HCT116 (cell line): ENCODE measurements around the gene ANTXR2. TPM values are rescaled to one million over a fixed set of nuclear protein-coding genes. Genes with fewer than 3 reads are reported as not detected.

Experiments used
- ATAC-seq: fragments of 200-7000 bp; cut with Tn5 transposase; 2 replicates; pipeline ENCODE4 v1.9.1; 2020; ENCODE audit warnings: mild to moderate bottlenecking, moderate library complexity
- BruUV-seq: library from RNA; stranded (reverse); fragments of 400-500 nt; replicated peaks from 2 replicates; lab custom pipeline; 2021; lab: Mats Ljungman, UMichigan
- CTCF ChIA-PET: fragments of 300-600 bp; sonication (Branson Sonifier 250); formaldehyde crosslinking; loops from one replicate; lab custom pipeline; 2021; ENCODE audit warnings: antibody characterized with exemption; lab: Charles Lee
- POLR2A ChIA-PET: fragments of 300-600, 350-600 bp; sonication (Branson Sonifier 250); formaldehyde crosslinking; loops from one replicate; lab custom pipeline; 2021; ENCODE audit warnings: antibody characterized with exemption; lab: Charles Lee
- RAD21 ChIA-PET, 2 experiments: fragments of 300-600 bp; sonication (Branson Sonifier 250); formaldehyde crosslinking; loops; one replicate each; lab custom pipeline; 2023; ENCODE audit warnings: low total read pairs in 2 of 2; ENCODE audit not compliant: uncharacterized antibody in 2 of 2, unreplicated experiment in 2 of 2, low non-redundant PET in 1 of 2; lab: Charles Lee
- DNase-seq: peaks from one replicate; pipeline ENCODE4 v3.0.0-alpha.2; 2010; ENCODE audit warnings: low read depth, low spot score
- H2AFZ ChIP-seq: fragments of 200-600 bp; shearing (Covaris generic), sonication (generic); 2 replicates; pipeline ENCODE4 v1.6.1; 2017; ENCODE audit warnings: low read depth, mixed run types, mixed read lengths, antibody characterized with exemption, low read length; ENCODE audit not compliant: poor library complexity, severe bottlenecking
- H3K27ac ChIP-seq: 2 replicates; pipeline ENCODE4 v1.5.1; 2012; ENCODE audit warnings: low read depth, low read length
- H3K27me3 ChIP-seq: fragments of 200-600 bp; sonication (generic); 2 replicates; pipeline ENCODE4 v1.6.1; 2016; ENCODE audit warnings: mixed run types, low read length, mixed read lengths; ENCODE audit not compliant: insufficient read depth
- H3K36me3 ChIP-seq, 2 experiments: fragments of 200-500 bp in 1 of 2; fragments of 200-600 bp in 1 of 2; sonication (Bioruptor generic) in 1 of 2; sonication (generic) in 1 of 2; 2 replicates each; pipeline versions ENCODE4 v1.5.1 to v1.6.1; 2014 to 2016; ENCODE audit warnings: low read length in 2 of 2, inconsistent platforms in 1 of 2, mixed read lengths in 1 of 2, mixed run types in 1 of 2; ENCODE audit not compliant: insufficient read depth in 2 of 2, control insufficient read depth in 1 of 2
- H3K4me1 ChIP-seq, 2 experiments: fragments of 200-600 bp in 1 of 2; sonication (generic) in 1 of 2; 2 replicates each; pipeline versions ENCODE4 v1.5.1 to v1.6.1; 2012 to 2017; ENCODE audit warnings: low read length in 2 of 2, inconsistent platforms in 1 of 2, mild to moderate bottlenecking in 1 of 2, mixed read lengths in 1 of 2, mixed run types in 1 of 2, moderate library complexity in 1 of 2; ENCODE audit not compliant: insufficient read depth in 2 of 2, control insufficient read depth in 1 of 2
- H3K4me2 ChIP-seq: fragments of 200-600 bp; sonication (generic); 2 replicates; pipeline ENCODE4 v1.6.1; 2017; ENCODE audit warnings: mixed run types, low read length, mixed read lengths
- H3K4me3 ChIP-seq, 2 experiments: fragments of 200-600 bp in 1 of 2; sonication (generic) in 1 of 2; replicated peaks in 1 of 2; 2 replicates each; pipeline ENCODE4 v1.5.1; 2011 to 2016; ENCODE audit warnings: low read length in 2 of 2, control low read depth in 1 of 2, low read depth in 1 of 2, mild to moderate bottlenecking in 1 of 2, mixed read lengths in 1 of 2, mixed run types in 1 of 2
- H3K79me2 ChIP-seq: fragments of 200-600 bp; sonication (generic); 2 replicates; pipeline ENCODE4 v1.6.1; 2017; ENCODE audit warnings: mild to moderate bottlenecking, mixed run types, low read length, moderate library complexity, mixed read lengths; ENCODE audit not compliant: insufficient read depth
- H3K9ac ChIP-seq: fragments of 200-600 bp; sonication (generic); 2 replicates; pipeline ENCODE4 v1.6.1; 2016; ENCODE audit warnings: low read length, mixed read lengths
- H3K9me2 ChIP-seq: fragments of 200-600 bp; sonication (generic), shearing (Covaris generic); 2 replicates; pipeline ENCODE4 v1.6.1; 2017; ENCODE audit warnings: mixed run types, mild to moderate bottlenecking, moderate library complexity; ENCODE audit not compliant: insufficient read depth
- H3K9me3 ChIP-seq, 2 experiments: fragments of 200-500 bp in 1 of 2; fragments of 200-600 bp in 1 of 2; sonication (Bioruptor generic) in 1 of 2; sonication (generic) in 1 of 2; 2 replicates each; pipeline ENCODE4 v1.6.1; 2014 to 2017; ENCODE audit warnings: low read length in 2 of 2, mixed read lengths in 2 of 2, inconsistent platforms in 1 of 2, low read depth in 1 of 2, mild to moderate bottlenecking in 1 of 2, mixed run types in 1 of 2, moderate library complexity in 1 of 2; ENCODE audit not compliant: control insufficient read depth in 1 of 2, insufficient read depth in 1 of 2
- H4K20me1 ChIP-seq: fragments of 200-600 bp; sonication (generic), shearing (Covaris generic); 2 replicates; pipeline ENCODE4 v1.6.1; 2017; ENCODE audit warnings: mixed run types, mild to moderate bottlenecking, moderate library complexity; ENCODE audit not compliant: insufficient read depth
- ATF3 ChIP-seq: IDR thresholded peaks from 2 replicates; pipeline ENCODE4 v1.6.1; 2012
- CBX3 ChIP-seq: IDR thresholded peaks from 2 replicates; pipeline ENCODE4 v1.6.1; 2012; ENCODE audit warnings: low read depth
- CEBPB ChIP-seq: IDR thresholded peaks from 2 replicates; pipeline ENCODE4 v1.6.1; 2012; ENCODE audit warnings: low read depth
- CTCF ChIP-seq, 3 experiments: fragments of 200-600 bp in 1 of 3; sonication (generic) in 1 of 3; IDR thresholded peaks in 2 of 3; conservative IDR thresholded peaks in 1 of 3; 2 replicates each; pipeline ENCODE4 v1.5.1; 2012 to 2017; ENCODE audit warnings: low read depth in 2 of 3, low read length in 2 of 3, antibody characterized with exemption in 1 of 3, borderline replicate concordance in 1 of 3, control low read depth in 1 of 3, mild to moderate bottlenecking in 1 of 3, mixed read lengths in 1 of 3, mixed run types in 1 of 3, moderate library complexity in 1 of 3; ENCODE audit not compliant: insufficient read depth in 1 of 3
- EGR1 ChIP-seq: IDR thresholded peaks from 2 replicates; pipeline ENCODE4 v1.6.1; 2012; ENCODE audit warnings: low read depth
- ELF1 ChIP-seq: IDR thresholded peaks from 2 replicates; pipeline ENCODE4 v1.6.1; 2012; ENCODE audit warnings: low read depth, borderline replicate concordance
- EZH2 ChIP-seq: fragments of 200-600 bp; sonication (generic); IDR thresholded peaks from 2 replicates; pipeline ENCODE4 v1.6.1; 2017; ENCODE audit warnings: antibody characterized with exemption, mixed run types
- FOSL1 ChIP-seq: IDR thresholded peaks from 2 replicates; pipeline ENCODE4 v1.6.1; 2012; ENCODE audit warnings: low read depth
- JUND ChIP-seq: IDR thresholded peaks from 2 replicates; pipeline ENCODE4 v1.6.1; 2012
- MAX ChIP-seq: IDR thresholded peaks from 2 replicates; pipeline ENCODE4 v1.6.1; 2012
- POLR2A ChIP-seq: IDR thresholded peaks from 2 replicates; pipeline ENCODE4 v1.7.0; 2011; ENCODE audit warnings: borderline replicate concordance; ENCODE audit not compliant: insufficient read depth, insufficient read length; ENCODE audit errors: extremely low read depth
- POLR2AphosphoS5 ChIP-seq: IDR thresholded peaks from 2 replicates; pipeline ENCODE4 v1.6.1; 2011; ENCODE audit warnings: mild to moderate bottlenecking, low read depth, low read length, moderate library complexity
- RAD21 ChIP-seq: IDR thresholded peaks from 2 replicates; pipeline ENCODE4 v1.6.1; 2012; ENCODE audit warnings: low read depth, mild to moderate bottlenecking
- REST ChIP-seq: IDR thresholded peaks from 2 replicates; pipeline ENCODE4 v1.6.1; 2012; ENCODE audit warnings: low read depth
- SIN3A ChIP-seq: IDR thresholded peaks from 2 replicates; pipeline ENCODE4 v1.6.1; 2012; ENCODE audit warnings: low read depth
- SP1 ChIP-seq: IDR thresholded peaks from 2 replicates; pipeline ENCODE4 v1.6.1; 2012; ENCODE audit warnings: low read depth
- YY1 ChIP-seq: IDR thresholded peaks from 2 replicates; pipeline ENCODE4 v1.6.1; 2011; ENCODE audit warnings: low read length, low read depth, moderate library complexity, mild to moderate bottlenecking; ENCODE audit not compliant: insufficient replicate concordance; ENCODE audit errors: extremely low read depth
- ZBTB33 ChIP-seq: IDR thresholded peaks from 2 replicates; pipeline ENCODE4 v1.6.1; 2011; ENCODE audit warnings: mild to moderate bottlenecking, low read length, moderate library complexity; ENCODE audit not compliant: insufficient replicate concordance; ENCODE audit errors: extremely low read depth
- ZFX ChIP-seq: fragments of 450-650 bp; IDR thresholded peaks from 2 replicates; pipeline ENCODE4 v1.6.1; 2017
- ZNF274 ChIP-seq: fragments of 200-500 bp; sonication (Bioruptor generic); IDR thresholded peaks from 2 replicates; pipeline ENCODE4 v1.6.1; 2014; ENCODE audit warnings: mild to moderate bottlenecking, low read depth, low read length, inconsistent platforms
- intact Hi-C: fragments of 100-400 bp; cut with micrococcal nuclease; formaldehyde crosslinking; loops from 2 replicates; pipeline ENCODE4 v1.10.0; 2022
- total RNA-seq: library from RNA; stranded (reverse); gene quantifications from one replicate; pipeline ENCODE4 v1.2.1, GENCODE V29; 2021; ENCODE audit not compliant: unreplicated experiment

Gene ANTXR2
- total RNA-seq, 1 experiment from 2014 or later, result 6.3 TPM

- H3K4me2 ChIP-seq, result no peak overlapping the region
- POLR2A ChIA-PET, result no interaction called here
- TF ChIP-seq MAX, result no peak
- no peak for TF ChIP-seq POLR2A
- no peak for TF ChIP-seq RAD21
- TF ChIP-seq JUND, result no peak
- no peak for TF ChIP-seq POLR2AphosphoS5
- TF ChIP-seq ZBTB33, result no peak
- no peak for TF ChIP-seq YY1
- no peak for TF ChIP-seq ELF1
- no peak for TF ChIP-seq ZFX
- no peak for TF ChIP-seq EZH2
- no peak for TF ChIP-seq ZNF274
- no peak for TF ChIP-seq SP1
- TF ChIP-seq REST, result no peak
- no peak for TF ChIP-seq ATF3
- no peak for TF ChIP-seq FOSL1
- TF ChIP-seq SIN3A, result no peak
- no peak for TF ChIP-seq CEBPB
- no peak for TF ChIP-seq CBX3
- no peak for TF ChIP-seq EGR1
- no peak for TF ChIP-seq CTCF (IDR thresholded peaks at IDR 0.05 in 2 of 3, conservative IDR thresholded peaks at IDR 0.05 in 1 of 3; ENCODE audit: borderline replicate concordance in 1 of 3, insufficient read depth in 1 of 3, low read depth in 2 of 3, low read length in 2 of 3)
- TF ChIP-seq, all 23 proteins: peak for 0
- H4K20me1 ChIP-seq, result no peaks in the 10 kb centered on the region
- no peak overlapping the region for H3K9ac ChIP-seq
- H3K4me3 ChIP-seq, result no peak overlapping the region
- H3K9me2 ChIP-seq, result no peaks in the 10 kb centered on the region
- H3K9me3 ChIP-seq, result no peaks in the 10 kb centered on the region
- no peak overlapping the region for H2AFZ ChIP-seq
- no peaks in the 10 kb centered on the region for H3K36me3 ChIP-seq
- intact Hi-C loops, result no loop called here
- no TSS peak for BruUV-seq
- CTCF ChIA-PET, result no interaction called here
- no peaks in the 10 kb centered on the region for H3K27me3 ChIP-seq
- RAD21 ChIA-PET, result no interaction called here
- H3K27ac ChIP-seq, result no peak overlapping the region
- ATAC-seq (no peak), DNase-seq (no peak)
- H3K4me1 ChIP-seq, result no peaks in the 10 kb centered on the region
- no peaks in the 10 kb centered on the region for H3K79me2 ChIP-seq
Observed at GRCh38 chr4:80017125-80017854, 55.7 kb downstream of the ANTXR2 start.
